ENCODE data around the gene CHADL.

Gene CHADL

DNA sequence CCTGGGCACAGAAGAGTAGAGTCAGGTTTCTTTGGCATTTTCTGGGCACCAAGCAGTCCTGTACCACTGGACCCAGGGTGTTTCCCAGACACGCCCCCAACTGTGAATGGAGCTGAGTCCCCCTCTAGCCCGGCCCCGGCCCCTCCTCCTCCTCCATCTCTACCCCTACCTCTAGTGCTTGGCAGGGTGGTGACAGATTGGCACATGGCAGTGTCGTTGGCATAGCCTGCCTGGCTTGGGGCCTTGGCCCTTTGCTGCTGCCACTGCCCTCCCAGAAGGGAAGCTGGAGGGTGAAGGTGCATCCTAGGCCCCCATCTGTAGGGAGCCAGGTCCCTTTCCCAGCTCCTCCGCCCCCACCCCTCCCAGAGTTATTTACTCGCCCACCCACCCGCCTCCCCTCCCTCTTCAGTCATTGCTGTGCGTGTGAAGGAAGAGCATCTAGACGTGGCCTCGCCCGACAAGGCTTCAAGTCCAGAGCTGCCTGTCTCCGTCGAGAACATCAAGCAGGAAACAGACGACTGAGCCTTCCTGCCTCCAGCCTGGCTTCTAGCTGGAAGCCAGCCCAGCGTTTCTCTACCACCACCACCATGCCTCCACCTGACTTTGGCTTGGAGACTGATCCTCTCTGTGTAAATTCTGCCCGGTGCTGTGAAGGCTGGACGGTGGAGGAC, 10.9 kb downstream of the CHADL start:
- no peak for FAIRE-seq

DNA sequence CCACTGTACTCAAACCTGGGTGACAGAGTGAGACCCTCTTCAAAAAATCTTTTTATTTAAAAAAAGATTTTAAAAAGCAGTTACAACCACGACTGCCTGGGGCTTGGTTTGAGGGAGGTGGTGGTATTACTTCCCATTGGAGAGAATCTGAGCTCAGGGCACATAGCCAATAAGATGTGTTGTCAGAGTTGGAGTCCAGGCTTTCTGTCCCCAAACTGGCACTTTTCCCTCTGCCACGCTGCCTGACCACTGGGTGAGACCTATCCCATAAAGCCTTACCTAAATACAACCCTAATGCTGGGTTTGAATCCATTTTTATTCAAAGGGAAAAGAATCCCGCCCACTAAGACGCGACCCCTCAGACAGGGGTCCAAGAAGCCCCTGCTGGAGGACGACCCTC, 11.5 kb downstream of the CHADL start:
- FAIRE-seq, result no peak

DNA sequence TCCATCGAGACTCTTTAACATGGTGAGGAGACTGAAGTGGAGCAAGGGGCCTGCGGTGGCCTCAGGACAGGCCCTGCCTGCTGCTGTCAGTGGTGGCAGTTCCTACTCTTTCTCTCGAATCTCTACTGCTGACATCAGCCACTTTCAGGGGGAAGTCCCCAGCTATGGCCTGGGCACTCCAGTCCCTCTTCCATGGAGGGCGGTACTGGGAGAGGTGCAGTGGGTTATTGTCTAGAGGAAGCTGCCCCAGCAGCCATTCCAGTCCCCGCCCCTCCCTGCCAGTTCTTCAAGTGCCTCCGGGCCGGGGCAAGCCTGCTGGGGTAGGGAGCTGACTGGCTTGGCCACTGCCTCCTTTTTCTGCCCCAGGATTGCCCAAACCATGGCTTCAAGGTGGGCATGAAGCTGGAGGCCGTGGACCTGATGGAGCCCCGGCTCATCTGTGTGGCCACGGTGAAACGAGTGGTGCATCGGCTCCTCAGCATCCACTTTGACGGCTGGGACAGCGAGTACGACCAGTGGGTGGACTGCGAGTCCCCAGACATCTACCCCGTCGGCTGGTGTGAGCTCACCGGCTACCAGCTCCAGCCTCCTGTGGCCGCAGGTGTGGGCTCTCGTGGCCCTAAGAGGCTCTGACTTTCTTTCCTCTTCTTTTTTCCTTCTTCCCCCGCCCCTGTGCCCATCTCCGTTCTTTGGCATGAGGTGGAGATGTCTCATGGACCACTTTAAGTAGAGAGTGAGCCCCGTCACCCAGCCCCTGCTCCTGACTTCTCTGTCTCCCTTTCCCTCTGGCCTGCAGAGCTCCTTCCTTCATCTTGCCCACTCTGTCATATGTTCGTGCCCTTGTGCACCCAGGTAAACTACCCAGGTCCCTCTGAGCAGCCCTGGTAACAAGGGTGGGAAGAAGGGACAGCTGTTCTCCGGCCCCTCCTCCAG, 13.7 kb downstream of the CHADL start:
- no peak for FAIRE-seq

DNA sequence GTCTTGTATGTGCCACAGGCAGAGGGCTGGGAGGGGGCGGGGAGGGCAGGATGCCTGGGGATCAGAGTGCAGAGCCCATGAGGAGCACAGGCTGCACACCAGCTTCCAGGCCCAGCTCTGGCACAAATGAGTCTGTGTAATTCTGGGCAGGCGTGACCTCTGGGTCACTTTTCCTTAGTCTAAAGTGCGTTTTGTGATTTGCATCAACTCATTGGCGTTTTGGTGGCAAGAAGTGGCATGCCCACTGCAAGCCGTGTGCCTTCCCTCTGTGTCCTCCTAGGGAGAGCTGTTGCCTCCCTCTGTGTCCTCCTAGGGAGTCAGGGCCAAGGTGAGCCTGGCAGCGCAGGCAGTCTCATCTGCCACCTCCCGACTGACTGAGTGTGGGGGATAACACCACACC, 17.2 kb downstream of the CHADL start:
- no peak for FAIRE-seq

DNA sequence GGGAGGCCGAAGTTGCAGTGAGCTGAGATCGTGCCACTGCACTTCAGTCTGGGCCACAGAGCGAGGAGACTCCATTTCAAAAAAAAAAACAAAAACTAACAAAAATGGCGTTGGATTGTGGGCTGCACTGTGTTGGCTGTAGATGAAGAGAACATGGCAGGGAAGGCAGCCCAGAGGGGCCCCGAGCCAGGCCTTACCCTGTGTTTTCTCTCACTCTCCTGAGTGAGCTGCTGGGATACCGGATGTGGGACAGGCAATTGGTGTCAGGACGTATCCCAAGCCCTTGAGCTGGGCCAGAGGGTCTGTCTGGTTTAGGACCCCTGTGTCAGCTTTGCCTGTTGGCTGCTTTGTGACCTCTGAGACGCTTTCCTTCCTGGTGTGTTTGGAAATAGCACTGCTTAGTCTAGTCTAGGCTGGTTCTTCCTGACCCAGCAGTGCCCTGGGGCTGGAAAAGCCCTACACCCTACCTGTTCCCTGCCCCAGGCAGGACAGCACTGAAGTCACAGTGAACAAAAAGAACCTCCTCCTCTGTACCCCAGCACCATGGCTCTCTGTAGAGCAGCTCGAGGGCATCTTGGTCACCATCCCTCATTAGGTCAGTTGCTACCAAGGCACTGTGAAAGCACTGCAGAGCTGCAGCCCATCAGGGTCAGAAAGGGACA, 17.8 kb downstream of the CHADL start:
- FAIRE-seq, result no peak

DNA sequence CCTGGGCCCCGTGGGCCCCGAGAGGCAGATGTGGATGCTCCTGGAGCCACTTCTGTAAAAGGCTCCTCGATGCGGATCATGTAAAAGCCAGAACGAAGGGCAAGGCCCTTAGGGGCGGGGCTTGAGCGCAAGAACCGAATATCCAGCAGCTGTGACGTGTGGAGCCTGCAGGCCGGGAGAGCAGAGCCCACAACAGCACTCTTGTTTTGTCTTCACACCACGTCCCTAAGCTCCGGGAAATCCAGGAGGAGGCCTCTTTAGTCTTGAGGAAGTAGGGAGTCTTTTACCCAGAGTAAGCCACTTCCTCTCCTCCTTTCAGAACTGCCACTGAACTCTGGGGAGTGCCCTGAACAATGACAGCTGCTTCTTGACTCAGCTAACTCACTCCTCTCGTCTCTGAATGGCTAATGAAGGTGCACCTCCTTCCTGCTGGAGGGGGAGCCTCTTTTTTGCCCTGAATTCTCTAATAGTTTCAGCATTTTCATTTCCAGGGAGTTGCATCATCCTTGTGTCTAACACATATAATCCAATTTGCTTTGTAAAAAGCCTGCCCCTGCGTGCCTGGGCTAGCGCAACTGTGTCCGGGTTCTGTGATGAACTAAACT, 23.1 kb downstream of the CHADL start:
- no peak for FAIRE-seq

DNA sequence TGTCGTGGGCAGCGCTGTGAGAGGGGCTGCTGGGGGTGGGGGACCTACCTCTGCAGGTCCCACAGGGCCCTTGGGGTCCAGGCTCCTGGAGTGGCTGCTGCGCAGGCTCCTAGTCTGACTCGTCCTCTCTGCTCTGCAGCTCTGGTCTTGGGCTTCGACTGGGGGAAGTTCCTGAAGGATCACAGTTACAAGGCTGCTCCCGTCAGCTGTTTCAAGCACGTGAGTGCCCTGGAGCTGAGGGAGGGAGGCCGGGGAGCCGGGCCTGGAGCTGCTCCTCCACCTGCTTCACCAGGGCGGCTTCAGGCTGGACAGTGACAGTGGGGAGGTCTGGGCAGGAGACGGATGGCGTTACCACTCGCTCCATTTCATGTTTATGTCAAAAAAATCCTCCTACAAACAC, 23.7 kb downstream of the CHADL start:
- FAIRE-seq, result no peak

DNA sequence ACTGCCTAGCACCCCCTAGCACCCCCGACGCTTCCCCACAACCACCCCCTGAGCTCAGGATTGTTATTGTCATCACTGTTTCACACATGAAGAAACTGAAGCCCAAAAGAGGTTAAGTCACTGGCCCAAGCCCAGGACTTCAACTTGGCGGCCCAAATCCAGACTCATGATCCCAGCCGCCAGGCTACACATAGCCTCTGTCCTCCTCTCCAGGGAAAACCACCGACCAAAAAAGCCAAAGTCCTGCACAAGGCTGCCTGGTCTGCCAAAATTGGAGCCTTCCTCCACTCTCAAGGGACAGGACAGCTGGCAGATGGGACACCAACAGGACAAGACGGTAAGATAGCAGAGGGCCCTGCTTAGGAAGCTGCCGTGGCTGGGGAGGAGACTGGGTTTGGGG, 24.8 kb downstream of the CHADL start:
- FAIRE-seq, result no peak

DNA sequence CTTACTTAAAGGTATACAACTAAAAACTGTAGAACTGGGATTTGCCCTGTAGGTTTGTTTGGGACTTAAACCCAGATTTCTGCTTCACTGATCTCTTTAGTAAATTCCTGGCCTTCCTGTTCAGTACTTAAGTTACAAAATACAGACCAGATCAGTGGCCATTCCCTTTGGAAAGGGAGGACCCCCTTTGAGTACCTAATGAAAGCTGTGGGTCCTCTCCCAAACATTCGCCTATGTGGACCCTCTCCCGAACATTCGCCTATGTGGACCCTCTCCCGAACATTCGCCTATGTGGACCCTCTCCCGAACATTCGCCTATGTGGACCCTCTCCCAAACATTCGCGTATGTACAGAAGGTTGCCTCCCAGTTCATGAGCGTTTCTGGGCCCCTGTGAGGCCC, 25.3 kb downstream of the CHADL start:
- no peak for FAIRE-seq

DNA sequence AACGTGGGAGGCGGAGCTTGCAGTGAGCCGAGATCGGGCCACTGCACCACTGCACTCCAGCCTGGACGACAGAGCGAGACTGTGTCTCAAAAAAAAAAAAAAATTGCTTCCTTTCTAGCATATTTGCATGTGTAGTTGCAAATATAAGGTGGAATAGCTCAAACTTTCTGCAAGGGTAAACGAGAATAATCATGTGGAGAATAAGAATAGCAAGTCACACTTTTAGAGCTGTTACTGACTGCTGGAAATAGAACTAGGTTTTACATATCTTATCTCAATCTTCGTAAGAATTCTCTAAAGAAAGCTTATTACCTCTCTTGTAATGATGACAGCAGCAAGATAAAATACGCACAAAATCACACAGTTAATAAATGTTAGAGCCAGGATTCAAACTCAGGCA, 34.0 kb downstream of the CHADL start:
- FAIRE-seq, result no peak

DNA sequence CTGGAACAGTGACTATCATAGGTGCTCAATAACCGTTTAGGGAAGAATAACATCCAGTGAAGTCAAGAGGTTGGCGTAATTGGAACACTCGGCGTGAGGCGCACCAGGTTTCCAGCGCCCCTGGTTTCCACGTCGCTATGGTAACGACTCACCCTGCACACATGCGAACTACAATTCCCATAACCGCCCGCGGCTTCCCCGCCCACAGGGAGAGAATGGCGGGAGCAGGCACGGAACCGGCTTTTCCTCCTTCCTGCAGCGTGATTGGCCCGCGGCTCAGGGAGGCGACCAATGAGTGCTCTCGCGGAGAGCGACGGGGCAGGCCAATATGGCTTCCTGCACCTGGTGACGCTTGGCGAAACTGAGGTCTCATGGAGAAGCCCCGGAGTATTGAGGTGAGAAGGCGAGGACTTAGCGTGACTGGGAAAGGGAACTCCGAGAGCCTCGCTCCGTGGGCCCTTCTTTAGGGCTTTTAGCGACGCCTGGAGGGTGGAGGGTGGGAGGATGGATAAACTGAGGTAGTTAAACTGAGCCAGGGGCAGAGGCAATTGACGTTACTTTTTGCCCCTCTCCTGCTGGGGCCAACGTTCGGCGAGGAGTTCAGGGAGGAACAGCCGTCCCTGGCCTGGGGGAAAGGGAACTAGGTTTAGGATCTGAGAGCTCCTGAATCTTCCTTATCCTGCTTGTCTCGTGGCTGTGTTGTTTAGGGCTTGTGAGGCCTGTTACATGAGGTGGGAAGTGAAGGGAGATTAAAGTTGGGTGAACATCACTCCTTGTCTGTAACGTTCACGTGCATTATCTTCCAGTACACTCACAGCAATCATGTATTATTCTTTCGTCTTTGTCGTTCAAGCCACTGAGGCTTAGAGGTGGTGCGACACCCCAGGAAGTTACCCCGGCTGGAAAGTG, 35.5 kb downstream of the CHADL start, which contains the start of gene L3MBTL2:
L3MBTL2 (plus strand) TSS at position 321 of the 909 bp plus-strand sequence; CDS start at position 372, 51 bp downstream.
- peak; percentile 95 for FAIRE-seq

DNA sequence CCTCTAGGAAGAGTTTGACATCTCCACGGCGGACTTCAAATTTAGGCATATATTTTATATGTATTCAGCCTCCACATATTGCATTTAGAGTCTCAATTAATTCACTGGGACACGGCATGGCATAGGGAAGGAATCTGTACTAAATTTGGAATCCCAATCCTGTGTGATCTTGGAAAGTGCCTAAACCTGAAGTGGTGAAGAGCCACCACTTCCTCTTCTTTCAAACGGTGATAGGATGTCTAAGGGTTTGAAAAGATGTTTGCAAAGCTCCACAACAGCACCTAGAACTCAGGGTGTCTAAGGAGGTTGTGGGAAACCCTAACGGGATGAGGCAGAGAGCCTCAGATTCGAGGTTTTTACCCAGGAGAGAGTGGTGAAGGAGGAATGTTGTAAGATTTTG, 36.7 kb downstream of the CHADL start:
- FAIRE-seq, result no peak

DNA sequence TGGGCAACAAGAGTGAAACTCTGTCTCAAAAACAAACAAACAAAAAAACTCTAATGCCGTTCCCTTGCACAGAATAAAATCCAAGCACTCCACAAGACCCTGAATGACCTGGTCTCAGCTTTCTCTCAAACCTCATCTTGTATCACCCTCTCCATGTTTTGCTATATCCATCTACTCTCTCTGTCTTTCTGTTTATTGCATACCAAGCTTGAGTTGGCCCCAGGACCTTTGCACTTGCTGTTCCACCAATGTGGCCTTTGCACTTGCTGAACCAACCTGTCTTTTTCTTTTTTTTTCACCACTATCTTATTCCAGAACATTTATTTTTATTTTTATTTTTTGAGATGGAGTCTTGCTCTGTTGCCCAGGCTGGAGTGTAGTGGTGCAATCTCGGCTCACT, 37.6 kb downstream of the CHADL start:
- FAIRE-seq, result no peak

DNA sequence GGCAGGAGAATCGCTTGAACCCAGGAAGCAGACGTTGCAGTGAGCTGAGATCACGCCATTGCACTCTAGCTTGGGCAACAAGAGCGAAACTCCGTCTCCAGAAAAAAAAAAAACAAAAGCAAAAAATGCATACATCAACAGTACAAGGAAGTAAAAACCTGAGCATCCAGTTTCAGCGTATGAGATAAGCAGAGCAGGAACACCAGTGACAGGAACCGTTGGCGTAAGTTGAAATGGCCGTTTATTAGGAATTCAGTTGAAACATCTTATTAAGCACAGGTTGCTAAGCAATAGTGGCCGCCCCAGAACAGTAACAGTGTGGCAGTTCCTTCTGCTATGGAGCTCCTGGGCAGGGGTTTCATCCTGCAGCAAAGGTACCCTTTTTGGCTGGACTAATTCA, 39.6 kb downstream of the CHADL start:
- no peak for FAIRE-seq

DNA sequence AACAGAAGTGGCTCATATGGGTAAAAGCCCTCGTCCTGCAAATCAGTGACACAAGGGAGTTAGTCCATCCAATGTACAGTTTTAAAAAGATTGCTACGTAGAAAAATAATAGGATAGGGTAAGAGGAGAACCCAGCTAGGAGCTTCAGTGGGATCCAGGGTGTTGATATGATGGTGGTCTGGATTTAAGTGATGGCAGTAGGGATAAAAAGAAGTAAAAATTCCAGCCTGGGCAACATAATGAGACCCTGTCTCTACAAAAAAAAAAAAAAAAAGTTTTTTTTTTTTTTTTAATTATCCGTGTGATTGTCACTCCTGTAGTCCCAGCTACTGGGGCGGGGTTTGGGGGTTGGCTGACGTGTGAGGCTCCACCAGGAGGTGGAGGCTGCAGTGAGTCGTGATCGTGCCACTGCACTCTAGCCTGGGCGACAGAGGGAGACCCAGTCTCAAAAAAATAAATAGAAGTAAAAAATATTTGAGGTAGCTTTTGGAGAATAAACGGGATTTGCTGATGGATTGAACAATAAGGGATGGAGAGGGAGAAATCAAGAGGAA, 42.6 kb downstream of the CHADL start:
- FAIRE-seq, result no peak

DNA sequence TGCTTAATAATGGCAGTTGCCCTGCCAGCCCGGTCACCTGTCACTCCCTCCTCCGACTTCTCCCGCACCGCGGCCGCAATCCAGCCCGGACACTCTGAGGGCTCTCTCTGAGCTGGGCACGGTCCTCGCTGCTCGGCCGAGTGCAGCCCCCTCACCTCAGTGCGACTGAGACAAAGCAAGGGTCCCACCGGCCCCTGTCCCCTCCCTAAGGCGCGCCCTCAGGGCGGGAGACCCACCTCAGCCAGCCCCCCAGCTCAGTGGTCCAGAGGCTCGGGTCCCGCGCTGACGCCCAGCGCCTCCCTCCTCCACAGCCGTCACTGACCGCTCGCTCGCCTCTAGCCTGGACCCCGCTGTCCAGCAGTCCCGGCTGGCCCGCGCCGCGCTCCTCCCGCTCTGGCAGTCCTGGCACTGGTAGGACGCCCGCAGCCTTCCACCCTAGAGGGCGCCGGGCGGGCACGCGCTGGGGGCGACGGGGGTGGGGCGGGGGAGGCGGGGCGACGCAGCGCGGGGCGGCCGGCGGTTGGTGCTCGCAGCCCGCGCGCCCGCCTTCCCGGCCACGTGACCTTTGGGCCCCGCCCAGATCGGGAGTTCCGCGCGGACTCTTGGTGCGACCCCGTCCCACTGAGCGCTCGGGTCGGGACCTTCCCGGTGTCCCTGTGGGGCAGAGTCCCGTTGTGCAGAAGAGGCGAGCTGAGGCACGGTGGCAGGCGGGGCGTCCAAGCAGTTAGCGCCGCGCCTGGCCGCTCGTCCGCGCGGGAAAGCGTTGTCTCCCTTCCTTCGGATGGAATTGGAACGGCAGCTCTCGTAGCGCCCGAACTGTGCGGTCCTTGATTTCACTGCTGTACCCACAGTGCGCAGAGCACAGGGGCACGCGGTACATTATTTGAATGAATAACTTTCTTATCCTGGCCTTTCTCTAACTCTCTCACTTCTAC, 43.4 kb downstream of the CHADL start:
- FAIRE-seq, result no peak

DNA sequence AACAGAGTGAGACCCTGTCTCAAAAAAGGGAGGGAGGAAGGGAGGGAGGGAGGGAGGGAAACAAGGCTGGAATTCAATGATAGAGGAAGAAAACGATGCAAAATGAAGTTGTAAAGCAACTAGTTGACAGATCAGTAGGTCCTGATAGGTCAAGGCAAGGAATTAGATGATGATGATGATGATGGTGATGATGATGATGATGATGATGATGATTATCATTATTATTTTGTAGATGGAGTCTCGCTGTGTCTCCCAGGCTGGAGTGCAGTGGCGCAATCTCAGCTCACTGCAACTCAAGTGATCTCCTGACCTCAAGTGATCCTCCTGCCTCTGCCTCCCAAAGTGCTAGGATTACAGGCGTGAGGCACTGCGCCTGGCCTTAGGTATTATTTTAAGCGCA, 46.9 kb downstream of the CHADL start:
- FAIRE-seq, result no peak

DNA sequence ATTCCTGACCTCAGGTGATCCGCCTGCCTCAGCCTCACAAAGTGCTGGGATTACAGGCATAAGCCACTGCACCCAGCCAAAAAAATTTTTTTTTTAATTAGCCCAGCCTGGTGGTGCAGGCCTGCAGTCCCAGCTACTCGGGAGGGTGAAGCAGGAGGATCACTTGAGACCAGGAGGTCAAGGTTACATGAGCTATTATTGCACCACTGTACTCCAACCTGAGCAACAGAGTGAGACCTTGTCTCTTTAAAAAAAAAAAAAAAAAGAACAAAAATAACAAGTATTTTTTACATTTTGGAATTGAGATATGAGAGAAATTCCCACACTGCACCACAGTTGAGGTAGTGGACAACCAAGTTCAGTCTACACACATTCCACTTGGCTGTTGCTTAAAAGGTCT, 49.3 kb downstream of the CHADL start:
- no peak for FAIRE-seq

DNA sequence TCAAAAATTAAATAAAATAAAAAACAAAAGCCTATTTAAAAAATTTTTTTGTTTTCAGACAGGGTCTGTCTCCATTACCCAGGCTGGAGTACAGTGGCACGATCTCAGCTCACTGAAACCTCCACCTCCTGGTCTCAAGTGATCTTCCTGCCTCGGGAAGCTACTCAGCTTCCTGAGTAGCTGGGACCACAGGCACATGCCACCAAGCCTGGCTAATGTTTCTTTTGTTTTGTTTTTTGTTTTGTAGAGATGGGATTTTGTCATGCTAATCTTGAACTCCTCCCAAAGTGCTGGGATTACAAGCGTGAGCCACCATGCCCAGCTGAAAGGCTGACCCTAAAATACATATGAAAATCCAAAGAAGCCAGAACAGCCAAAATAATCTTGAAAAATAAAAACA, 56.1 kb downstream of the CHADL start:
- FAIRE-seq, result no peak
